ENCODE data around the gene CDRT4.

DNA sequence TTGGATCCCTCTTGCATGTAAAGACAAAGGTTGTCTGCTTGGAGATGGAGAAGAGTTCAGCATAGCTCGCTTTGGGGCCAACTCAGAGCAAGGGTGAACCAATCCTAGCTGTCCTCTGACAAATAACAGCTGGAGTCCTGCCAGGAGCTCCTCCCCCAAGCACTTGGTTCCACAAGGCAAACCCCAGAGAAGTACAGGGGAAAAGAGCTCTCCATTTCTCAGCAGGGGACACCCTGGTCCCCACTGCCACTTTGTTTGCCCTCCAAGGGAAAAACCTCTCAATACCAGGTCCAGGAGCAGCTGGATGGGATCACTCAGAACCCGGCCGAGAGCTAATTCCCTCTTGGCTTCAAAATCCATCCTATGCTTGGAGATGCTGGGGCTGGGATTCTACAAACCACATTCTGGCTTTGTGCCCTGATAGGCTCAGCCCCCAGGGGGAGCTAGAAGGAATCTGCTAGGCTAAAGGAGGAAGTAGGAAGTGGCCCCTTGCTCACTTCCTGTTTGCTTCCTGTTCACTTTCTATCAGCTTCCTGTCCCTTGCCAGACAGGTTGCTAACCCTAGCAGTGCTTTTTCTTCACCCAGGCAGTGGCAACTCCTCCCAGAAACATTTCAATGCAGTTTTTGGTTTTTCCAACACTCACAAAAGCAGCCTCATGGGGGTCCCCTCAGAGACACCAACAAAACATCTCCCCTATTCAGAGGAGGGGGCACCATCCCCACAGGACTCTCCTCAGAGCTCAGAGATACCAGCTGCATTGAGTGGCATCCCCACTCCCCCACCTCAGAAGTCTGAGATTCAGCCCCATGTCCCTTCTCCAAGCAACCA, 30.7 kb downstream of the CDRT4 start:
- TF ChIP-seq, protein P1, sequence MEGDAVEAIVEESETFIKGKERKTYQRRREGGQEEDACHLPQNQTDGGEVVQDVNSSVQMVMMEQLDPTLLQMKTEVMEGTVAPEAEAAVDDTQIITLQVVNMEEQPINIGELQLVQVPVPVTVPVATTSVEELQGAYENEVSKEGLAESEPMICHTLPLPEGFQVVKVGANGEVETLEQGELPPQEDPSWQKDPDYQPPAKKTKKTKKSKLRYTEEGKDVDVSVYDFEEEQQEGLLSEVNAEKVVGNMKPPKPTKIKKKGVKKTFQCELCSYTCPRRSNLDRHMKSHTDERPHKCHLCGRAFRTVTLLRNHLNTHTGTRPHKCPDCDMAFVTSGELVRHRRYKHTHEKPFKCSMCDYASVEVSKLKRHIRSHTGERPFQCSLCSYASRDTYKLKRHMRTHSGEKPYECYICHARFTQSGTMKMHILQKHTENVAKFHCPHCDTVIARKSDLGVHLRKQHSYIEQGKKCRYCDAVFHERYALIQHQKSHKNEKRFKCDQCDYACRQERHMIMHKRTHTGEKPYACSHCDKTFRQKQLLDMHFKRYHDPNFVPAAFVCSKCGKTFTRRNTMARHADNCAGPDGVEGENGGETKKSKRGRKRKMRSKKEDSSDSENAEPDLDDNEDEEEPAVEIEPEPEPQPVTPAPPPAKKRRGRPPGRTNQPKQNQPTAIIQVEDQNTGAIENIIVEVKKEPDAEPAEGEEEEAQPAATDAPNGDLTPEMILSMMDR (IDR thresholded peaks at IDR 0.05) = peak in 1 of 3 donors; percentile 18
- TF ChIP-seq POLR2AphosphoS5 (IDR thresholded peaks at IDR 0.05) (peak in 2 of 3 donors; percentile 36 to 43), POLR2A (IDR thresholded peaks at IDR 0.05) (no peak)
